HEK293 (cell line): ENCODE results near the gene CRLF2.

ENCODE experiments used
- CTCF ChIA-PET: fragments of 350-600 bp; formaldehyde crosslinking; extraction: SDS; loops from one replicate; lab custom pipeline; 2021; ENCODE audit warnings: antibody characterized with exemption; lab: Yijun Ruan, JAX
- POLR2A ChIA-PET: fragments of 300-600 bp; formaldehyde crosslinking; extraction: SDS; loops from one replicate; lab custom pipeline; 2020; ENCODE audit warnings: antibody characterized with exemption, inconsistent platforms; lab: Yijun Ruan, JAX
- H3K27ac ChIP-seq: fragments of 200-500 bp; sonication (Bioruptor generic); 2 replicates; pipeline ENCODE4 v1.5.1; 2014; ENCODE audit warnings: low read depth, low read length, control low read depth, inconsistent platforms; ENCODE audit errors: extremely low read depth
- H3K36me3 ChIP-seq, 2 experiments: fragments of 200-500 bp in 1 of 2; sonication (Bioruptor generic) in 1 of 2; 1 replicate in 1 of 2; 2 replicates in 1 of 2; pipeline ENCODE4 v1.5.1; 2014 to 2017; ENCODE audit warnings: inconsistent platforms in 2 of 2, low read length in 2 of 2; ENCODE audit not compliant: control insufficient read depth in 2 of 2, insufficient read depth in 1 of 2
- H3K4me1 ChIP-seq: fragments of 200-500 bp; sonication (Bioruptor generic); 2 replicates; pipeline ENCODE4 v1.5.1; 2014; ENCODE audit warnings: mild to moderate bottlenecking, low read length, inconsistent platforms; ENCODE audit not compliant: control insufficient read depth, insufficient read depth
- H3K4me3 ChIP-seq: 2 replicates; pipeline ENCODE4 v1.5.1; 2011; ENCODE audit warnings: low read depth, mild to moderate bottlenecking, control low read depth, low read length, moderate library complexity
- H3K9me3 ChIP-seq: fragments of 200-500 bp; sonication (Bioruptor generic); 2 replicates; pipeline ENCODE4 v1.5.1; 2014; ENCODE audit warnings: low read depth, low read length, inconsistent platforms; ENCODE audit not compliant: control insufficient read depth, insufficient read depth
- ATF2 ChIP-seq: fragments of 450-650 bp; formaldehyde crosslinking; IDR thresholded peaks from 2 replicates; pipeline ENCODE4 v1.5.1; 2016; ENCODE audit warnings: missing biosample characterization, missing genetic modification characterization, low read depth
- KLF1 ChIP-seq: fragments of 450-650 bp; formaldehyde crosslinking; IDR thresholded peaks from 2 replicates; pipeline ENCODE4 v1.5.1; 2016; ENCODE audit warnings: missing biosample characterization, missing genetic modification characterization
- KLF8 ChIP-seq: fragments of 450-650 bp; formaldehyde crosslinking; IDR thresholded peaks from 2 replicates; pipeline ENCODE4 v1.5.1; 2016; ENCODE audit warnings: missing biosample characterization, missing genetic modification characterization
- MYNN ChIP-seq: fragments of 450-650 bp; formaldehyde crosslinking; IDR thresholded peaks from 2 replicates; pipeline ENCODE4 v1.5.1; 2016; ENCODE audit warnings: missing biosample characterization, missing genetic modification characterization, borderline replicate concordance
- PRDM1 ChIP-seq: fragments of 450-650 bp; formaldehyde crosslinking; IDR thresholded peaks from 2 replicates; pipeline ENCODE4; 2016; ENCODE audit warnings: missing biosample characterization, missing genetic modification characterization
- PRDM10 ChIP-seq: fragments of 450-650 bp; formaldehyde crosslinking; IDR thresholded peaks from 2 replicates; pipeline ENCODE4 v1.5.1; 2016; ENCODE audit warnings: missing biosample characterization, missing genetic modification characterization
- ZBTB10 ChIP-seq: fragments of 450-650 bp; formaldehyde crosslinking; IDR thresholded peaks from 2 replicates; pipeline ENCODE4 v1.5.1; 2016; ENCODE audit warnings: missing biosample characterization, missing genetic modification characterization
- ZNF121 ChIP-seq: fragments of 450-650 bp; formaldehyde crosslinking; IDR thresholded peaks from 2 replicates; pipeline ENCODE4 v1.5.1; 2016; ENCODE audit warnings: missing biosample characterization, missing genetic modification characterization
- ZNF174 ChIP-seq: fragments of 450-650 bp; formaldehyde crosslinking; IDR thresholded peaks from 2 replicates; pipeline ENCODE4 v1.5.0; 2017; ENCODE audit warnings: missing biosample characterization, mild to moderate bottlenecking, missing genetic modification characterization
- ZNF184 ChIP-seq: fragments of 450-650 bp; IDR thresholded peaks from 2 replicates; pipeline ENCODE4 v1.5.1; 2018; ENCODE audit warnings: missing biosample characterization, mild to moderate bottlenecking, missing genetic modification characterization
- ZNF223 ChIP-seq: fragments of 450-650 bp; formaldehyde crosslinking; IDR thresholded peaks from 2 replicates; pipeline ENCODE4 v1.5.1; 2016; ENCODE audit warnings: missing biosample characterization, missing genetic modification characterization
- ZNF274 ChIP-seq, 2 experiments: fragments of 200-500 bp in 1 of 2; fragments of 450-650 bp in 1 of 2; sonication (Bioruptor generic) in 1 of 2; formaldehyde crosslinking in 1 of 2; IDR thresholded peaks; 2 replicates each; pipeline versions ENCODE4 v1.5.1 to v1.6.1; 2014 to 2016; ENCODE audit warnings: borderline replicate concordance in 1 of 2, inconsistent platforms in 1 of 2, low read length in 1 of 2, missing biosample characterization in 1 of 2, missing genetic modification characterization in 1 of 2
- ZNF292 ChIP-seq: fragments of 450-650 bp; formaldehyde crosslinking; IDR thresholded peaks from 2 replicates; pipeline ENCODE4 v1.5.1; 2016; ENCODE audit warnings: low read depth, missing biosample characterization, missing genetic modification characterization, borderline replicate concordance
- ZNF335 ChIP-seq: fragments of 450-650 bp; formaldehyde crosslinking; conservative IDR thresholded peaks from 2 replicates; pipeline ENCODE4 v1.5.1; 2016; ENCODE audit warnings: missing biosample characterization, missing genetic modification characterization
- ZNF416 ChIP-seq: fragments of 450-650 bp; formaldehyde crosslinking; IDR thresholded peaks from 2 replicates; pipeline ENCODE4 v1.5.1; 2016; ENCODE audit warnings: missing biosample characterization, missing genetic modification characterization
- ZNF433 ChIP-seq: fragments of 450-650 bp; formaldehyde crosslinking; IDR thresholded peaks from 2 replicates; pipeline ENCODE4 v1.5.1; 2016; ENCODE audit warnings: missing biosample characterization, missing genetic modification characterization, low read depth
- ZNF488 ChIP-seq: fragments of 450-650 bp; formaldehyde crosslinking; IDR thresholded peaks from 2 replicates; pipeline ENCODE4 v1.5.1; 2016; ENCODE audit warnings: missing biosample characterization, missing genetic modification characterization
- ZNF561 ChIP-seq: fragments of 450-650 bp; IDR thresholded peaks from 2 replicates; pipeline ENCODE4 v1.5.1; 2018; ENCODE audit warnings: missing biosample characterization, missing genetic modification characterization, borderline replicate concordance
- ZNF571 ChIP-seq: fragments of 450-650 bp; formaldehyde crosslinking; IDR thresholded peaks from 2 replicates; pipeline ENCODE4 v1.5.0; 2017; ENCODE audit warnings: missing biosample characterization, missing genetic modification characterization
- ZNF580 ChIP-seq: fragments of 450-650 bp; formaldehyde crosslinking; IDR thresholded peaks from 2 replicates; pipeline ENCODE4 v1.5.1; 2016; ENCODE audit warnings: missing biosample characterization, missing genetic modification characterization
- ZNF623 ChIP-seq: fragments of 450-650 bp; formaldehyde crosslinking; IDR thresholded peaks from 2 replicates; pipeline ENCODE4 v1.5.1; 2016; ENCODE audit warnings: missing biosample characterization, missing genetic modification characterization
- ZNF629 ChIP-seq: fragments of 450-650 bp; formaldehyde crosslinking; IDR thresholded peaks from 2 replicates; pipeline ENCODE4 v1.5.1; 2017; ENCODE audit warnings: missing biosample characterization, missing genetic modification characterization
- ZNF791 ChIP-seq: fragments of 450-650 bp; formaldehyde crosslinking; IDR thresholded peaks from 2 replicates; pipeline ENCODE4 v1.5.1; 2016; ENCODE audit warnings: missing biosample characterization, missing genetic modification characterization
- ZNF830 ChIP-seq: fragments of 450-650 bp; IDR thresholded peaks from 2 replicates; pipeline ENCODE4 v1.5.0; 2018; ENCODE audit warnings: missing biosample characterization, missing genetic modification characterization, low read depth, mild to moderate bottlenecking, moderate library complexity
- ZSCAN16 ChIP-seq: fragments of 450-650 bp; formaldehyde crosslinking; IDR thresholded peaks from 2 replicates; pipeline ENCODE4 v1.5.1; 2016; ENCODE audit warnings: missing biosample characterization, missing genetic modification characterization
- ZSCAN30 ChIP-seq: fragments of 450-650 bp; IDR thresholded peaks from 2 replicates; pipeline ENCODE4 v1.5.1; 2018; ENCODE audit warnings: missing biosample characterization, mild to moderate bottlenecking, missing genetic modification characterization, moderate library complexity

CRLF2 gene

GRCh38 chrX:1248331-1249061 is 36.0 kb upstream of the CRLF2 start:
- TF ChIP-seq PRDM10 (tag by site-specific recombination) = peak; percentile 81
- no peak for TF ChIP-seq ZNF184 (tag by site-specific recombination)
- H3K27ac ChIP-seq = no peak overlapping the region
- no peaks in the 10 kb centered on the region for H3K4me1 ChIP-seq
- no peaks in the 10 kb centered on the region for H3K36me3 ChIP-seq
- no peak overlapping the region for H3K4me3 ChIP-seq
- H3K9me3 ChIP-seq = no peaks in the 10 kb centered on the region
- ChIA-PET POLR2A (no interaction called here), CTCF (no interaction called here)

- Histone ChIP-seq H3K4me1 (no peaks in the 10 kb centered on the region), H3K4me3 (no peak overlapping the region), H3K9me3 (no peaks in the 10 kb centered on the region), H3K36me3 (no peaks in the 10 kb centered on the region), H3K27ac (no peak overlapping the region)
- CTCF ChIA-PET = no interaction called here
- POLR2A ChIA-PET = no interaction called here
- TF ChIP-seq ZNF830 (tag by site-specific recombination) = no peak
- no peak for TF ChIP-seq ZNF433 (tag by site-specific recombination)
- peak; percentile 57; the same call in 1 of the 2 replicates for TF ChIP-seq ZNF184 (tag by site-specific recombination)
- no peak for TF ChIP-seq ZBTB10
- TF ChIP-seq ZNF791 (tag by site-specific recombination) = no peak
- no peak for TF ChIP-seq ZNF571 (tag by site-specific recombination)
- TF ChIP-seq KLF1 = no peak
- TF ChIP-seq ZNF561 (tag by site-specific recombination) = no peak
- TF ChIP-seq ZNF121 = no peak
- TF ChIP-seq ZNF223 (tag by site-specific recombination) = no peak
- no peak for TF ChIP-seq ZNF292 (tag by site-specific recombination)
- peak; percentile 62; the same call in 1 of the 2 replicates for TF ChIP-seq ZNF629 (tag by site-specific recombination)
- TF ChIP-seq ZNF580 (tag by site-specific recombination) = peak; percentile 77; the same call in 1 of the 2 replicates
- no peak for TF ChIP-seq ZSCAN30 (tag by site-specific recombination)
- no peak for TF ChIP-seq ZNF488 (tag by site-specific recombination)
- TF ChIP-seq MYNN (tag by site-specific recombination) = no peak
- TF ChIP-seq ZNF335 (tag by site-specific recombination) = no peak
- no peak for TF ChIP-seq ATF2 (tag by site-specific recombination)
- TF ChIP-seq PRDM1 (tag by site-specific recombination) = no peak
- no peak for TF ChIP-seq ZSCAN16 (tag by site-specific recombination)
- TF ChIP-seq KLF8 (tag by site-specific recombination) = peak; percentile 54; the same call in 1 of the 2 replicates
- no peak for TF ChIP-seq ZNF274 (IDR thresholded peaks at IDR 0.05; ENCODE audit: low read length)
- TF ChIP-seq ZNF274 (tag by site-specific recombination; IDR thresholded peaks at IDR 0.05; ENCODE audit: borderline replicate concordance) = no peak
- TF ChIP-seq ZNF174 (tag by site-specific recombination) = no peak
- TF ChIP-seq ZNF416 (tag by site-specific recombination) = no peak
- no peak for TF ChIP-seq ZNF623 (tag by site-specific recombination)
These were observed 34.4 kb upstream of the CRLF2 start for GRCh38 chrX:1246816-1247215.
